CD4-positive, alpha-beta T cell treated with Interleukin-4 for 1 hour (primary cell): ENCODE measurements around the gene SRBD1.
A peak's percentile ranks its signal among the peaks of the same experiment; 100 is the strongest.

Experiments used
- DNase-seq, 2 donors: peaks; one replicate each; pipeline ENCODE4 v3.0.0-alpha.2; 2020 to 2022

SRBD1 gene, protein sequence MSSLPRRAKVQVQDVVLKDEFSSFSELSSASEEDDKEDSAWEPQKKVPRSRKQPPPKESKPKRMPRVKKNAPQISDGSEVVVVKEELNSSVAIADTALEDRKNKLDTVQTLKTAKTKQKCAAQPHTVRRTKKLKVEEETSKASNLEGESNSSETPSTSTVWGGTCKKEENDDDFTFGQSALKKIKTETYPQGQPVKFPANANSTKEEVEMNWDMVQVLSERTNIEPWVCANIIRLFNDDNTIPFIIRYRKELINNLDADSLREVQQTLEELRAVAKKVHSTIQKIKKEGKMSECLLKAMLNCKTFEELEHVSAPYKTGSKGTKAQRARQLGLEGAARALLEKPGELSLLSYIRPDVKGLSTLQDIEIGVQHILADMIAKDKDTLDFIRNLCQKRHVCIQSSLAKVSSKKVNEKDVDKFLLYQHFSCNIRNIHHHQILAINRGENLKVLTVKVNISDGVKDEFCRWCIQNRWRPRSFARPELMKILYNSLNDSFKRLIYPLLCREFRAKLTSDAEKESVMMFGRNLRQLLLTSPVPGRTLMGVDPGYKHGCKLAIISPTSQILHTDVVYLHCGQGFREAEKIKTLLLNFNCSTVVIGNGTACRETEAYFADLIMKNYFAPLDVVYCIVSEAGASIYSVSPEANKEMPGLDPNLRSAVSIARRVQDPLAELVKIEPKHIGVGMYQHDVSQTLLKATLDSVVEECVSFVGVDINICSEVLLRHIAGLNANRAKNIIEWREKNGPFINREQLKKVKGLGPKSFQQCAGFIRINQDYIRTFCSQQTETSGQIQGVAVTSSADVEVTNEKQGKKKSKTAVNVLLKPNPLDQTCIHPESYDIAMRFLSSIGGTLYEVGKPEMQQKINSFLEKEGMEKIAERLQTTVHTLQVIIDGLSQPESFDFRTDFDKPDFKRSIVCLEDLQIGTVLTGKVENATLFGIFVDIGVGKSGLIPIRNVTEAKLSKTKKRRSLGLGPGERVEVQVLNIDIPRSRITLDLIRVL

DNA sequence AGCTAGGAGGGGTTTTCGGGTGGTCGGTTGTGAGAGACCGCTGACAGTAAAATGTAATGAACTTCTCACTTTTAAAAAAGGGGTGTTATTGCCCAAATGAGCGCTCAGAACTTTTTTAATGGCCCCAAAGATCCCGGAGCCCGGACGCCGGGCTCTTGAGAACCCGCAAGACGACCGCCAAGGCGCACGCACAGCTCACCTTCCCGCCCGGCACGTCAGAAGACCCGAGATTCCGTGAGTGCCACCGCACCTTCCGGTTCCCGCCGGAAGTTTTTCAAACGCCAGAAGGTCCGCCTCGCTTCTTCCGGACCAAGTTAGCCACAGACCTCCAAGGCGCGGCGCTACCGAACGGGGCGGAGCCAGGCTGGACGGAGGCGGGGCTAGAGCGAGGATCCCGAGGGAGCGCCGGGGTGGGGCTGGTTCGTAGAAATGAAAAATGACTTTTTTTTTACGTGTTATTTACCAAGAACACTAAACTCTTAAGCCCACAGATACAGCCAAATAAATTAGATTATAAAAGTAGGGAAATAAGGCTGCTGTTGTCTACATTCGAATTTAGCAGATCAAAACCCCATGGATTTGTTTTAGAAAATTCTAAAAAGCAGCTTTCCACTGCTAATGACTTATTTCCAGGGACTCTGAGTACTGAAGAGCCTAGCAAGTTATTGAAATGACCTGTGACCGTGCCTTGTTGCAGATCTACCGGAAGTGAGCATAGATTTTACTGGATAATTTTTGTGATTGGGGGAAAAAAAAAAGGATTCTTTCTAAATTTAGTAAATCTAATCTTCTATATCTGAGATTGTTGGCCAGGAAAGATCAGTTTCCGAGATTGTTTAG is at the start of gene SRBD1:
TSS of gene SRBD1 (minus strand) at position 248 of the 840 bp plus-strand sequence. CDS start 5,826 bp downstream, outside the sequence.
- DNase-seq, result peak; percentile 88 to 91

DNA sequence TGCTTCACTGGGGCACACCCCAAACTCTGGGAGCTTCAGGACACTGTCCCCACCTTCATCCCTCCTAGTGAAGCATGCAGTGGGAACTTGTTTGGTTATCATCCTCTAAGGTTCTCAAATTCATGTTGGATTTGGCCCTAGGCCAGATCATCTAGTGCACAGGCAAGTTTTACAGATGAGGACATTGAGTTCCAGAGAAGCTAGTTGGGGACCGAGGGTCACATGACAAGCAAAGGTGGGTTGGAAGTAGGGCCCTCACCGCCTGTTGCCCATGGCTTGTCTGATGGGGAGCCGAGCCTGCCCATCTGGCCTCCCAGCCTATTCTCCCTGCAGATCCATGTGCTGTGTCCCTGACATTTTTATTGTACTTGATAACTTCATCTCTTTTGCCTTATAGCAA is 43.2 kb upstream of the SRBD1 start:
- DNase-seq, result no peak

DNA sequence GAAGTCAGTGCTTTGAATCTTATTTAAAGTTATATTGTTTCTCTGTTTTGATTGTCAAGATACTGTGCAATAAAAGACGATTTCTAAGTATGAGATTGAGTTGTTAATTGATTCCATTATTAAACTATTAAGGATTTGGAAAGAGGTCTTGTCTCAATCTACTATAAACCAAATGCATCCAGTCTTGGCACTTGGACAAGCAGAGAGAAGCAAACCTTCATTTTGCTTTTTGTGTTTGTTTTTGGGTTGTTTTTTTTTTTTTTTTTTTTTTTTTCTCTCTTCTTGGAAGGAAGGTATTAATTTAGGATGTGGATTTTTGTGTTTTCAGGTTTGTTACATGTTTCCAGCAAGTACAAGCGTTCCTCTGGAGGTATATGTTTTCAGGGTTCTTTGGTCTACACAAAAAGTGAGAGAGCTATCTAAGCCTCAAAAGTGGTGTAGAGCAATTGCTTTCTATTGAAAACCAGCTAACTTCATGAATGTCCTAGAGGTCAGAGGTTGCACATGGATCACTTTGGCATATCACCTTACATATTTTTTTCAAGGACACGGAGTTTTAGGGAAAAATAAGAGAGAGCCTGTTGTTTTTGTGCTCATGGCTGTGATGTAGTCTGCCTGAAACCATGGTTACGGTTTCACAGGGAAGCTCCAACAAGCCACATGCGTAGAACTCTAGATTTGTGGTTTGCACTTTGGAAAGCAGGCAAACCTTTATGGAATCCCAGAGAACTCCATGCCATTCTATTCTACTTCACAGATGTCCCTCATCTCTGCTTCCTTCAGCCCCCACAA is 42.3 kb upstream of the SRBD1 start:
- DNase-seq, result no peak

DNA sequence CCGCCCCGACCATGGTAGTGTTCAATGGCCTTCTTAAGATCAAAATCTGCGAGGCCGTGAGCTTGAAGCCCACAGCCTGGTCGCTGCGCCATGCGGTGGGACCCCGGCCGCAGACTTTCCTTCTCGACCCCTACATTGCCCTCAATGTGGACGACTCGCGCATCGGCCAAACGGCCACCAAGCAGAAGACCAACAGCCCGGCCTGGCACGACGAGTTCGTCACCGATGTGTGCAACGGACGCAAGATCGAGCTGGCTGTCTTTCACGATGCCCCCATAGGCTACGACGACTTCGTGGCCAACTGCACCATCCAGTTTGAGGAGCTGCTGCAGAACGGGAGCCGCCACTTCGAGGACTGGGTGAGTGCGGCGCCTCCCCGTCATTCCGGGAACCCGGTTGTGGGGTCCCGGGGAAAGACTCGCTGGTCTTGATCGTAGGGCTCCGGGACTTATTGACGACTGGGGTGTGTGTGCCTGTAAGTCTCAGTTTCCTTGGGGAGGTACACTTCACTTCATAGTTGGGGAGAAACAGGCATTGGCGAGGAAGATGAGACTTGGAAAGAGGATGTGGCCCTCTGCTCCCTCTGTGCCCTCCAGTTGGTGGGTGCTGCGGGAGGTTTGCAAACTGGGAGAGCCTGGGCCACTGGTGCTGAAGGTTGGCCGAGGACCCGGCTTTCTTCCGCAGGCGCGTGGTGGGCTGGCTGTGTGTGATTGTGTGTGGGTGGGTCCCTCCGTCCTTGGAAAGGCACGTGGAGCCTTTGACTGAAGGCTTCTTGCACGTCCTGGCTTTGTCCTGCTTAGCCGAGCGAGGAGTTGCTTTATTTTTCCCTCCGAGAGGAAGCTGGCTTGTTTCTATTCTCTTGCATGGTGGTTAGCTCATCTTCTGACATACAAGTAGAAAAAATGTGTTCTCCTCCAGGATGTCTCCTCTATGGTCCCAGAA is 41.3 kb upstream of the SRBD1 start:
- peak; percentile 18 to 20 for DNase-seq

DNA sequence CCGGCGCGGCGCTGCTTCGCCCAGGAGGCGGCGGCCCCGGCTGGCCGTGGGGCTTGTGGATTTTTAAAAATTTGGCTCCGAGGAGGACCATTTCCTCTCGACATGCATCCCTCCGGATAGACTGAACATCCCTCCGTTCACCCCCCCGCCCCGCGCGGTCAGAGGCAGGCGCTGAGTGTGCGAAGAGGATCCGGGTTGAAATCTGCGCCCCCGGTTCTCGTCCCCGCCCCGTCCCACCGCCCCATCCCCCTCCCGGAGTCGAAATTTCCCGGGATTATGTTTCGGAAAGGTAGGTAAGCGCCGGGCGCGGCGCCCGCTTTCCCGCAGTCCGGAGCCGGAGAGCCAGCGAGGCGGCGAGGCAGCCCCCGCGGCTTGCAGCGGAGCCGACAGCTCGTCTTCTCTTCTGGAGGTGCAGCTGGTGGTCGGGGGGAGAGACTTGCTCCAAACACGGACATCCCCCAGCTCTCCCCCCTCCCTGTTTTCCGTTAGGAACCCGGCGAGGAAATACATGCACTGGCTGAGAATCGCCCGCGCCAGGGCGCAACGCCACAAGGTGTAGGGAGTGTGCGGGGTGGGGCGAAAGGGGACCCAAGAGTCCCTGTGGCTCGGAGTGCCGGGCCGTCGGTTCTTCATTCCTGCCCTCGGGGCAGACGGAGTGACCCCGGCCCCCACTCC is 40.5 kb upstream of the SRBD1 start, which contains the start of gene PRKCE:
TSS of gene PRKCE (plus strand) at position 261 of the 675 bp plus-strand sequence.
- peak; percentile 16 to 46 for DNase-seq

DNA sequence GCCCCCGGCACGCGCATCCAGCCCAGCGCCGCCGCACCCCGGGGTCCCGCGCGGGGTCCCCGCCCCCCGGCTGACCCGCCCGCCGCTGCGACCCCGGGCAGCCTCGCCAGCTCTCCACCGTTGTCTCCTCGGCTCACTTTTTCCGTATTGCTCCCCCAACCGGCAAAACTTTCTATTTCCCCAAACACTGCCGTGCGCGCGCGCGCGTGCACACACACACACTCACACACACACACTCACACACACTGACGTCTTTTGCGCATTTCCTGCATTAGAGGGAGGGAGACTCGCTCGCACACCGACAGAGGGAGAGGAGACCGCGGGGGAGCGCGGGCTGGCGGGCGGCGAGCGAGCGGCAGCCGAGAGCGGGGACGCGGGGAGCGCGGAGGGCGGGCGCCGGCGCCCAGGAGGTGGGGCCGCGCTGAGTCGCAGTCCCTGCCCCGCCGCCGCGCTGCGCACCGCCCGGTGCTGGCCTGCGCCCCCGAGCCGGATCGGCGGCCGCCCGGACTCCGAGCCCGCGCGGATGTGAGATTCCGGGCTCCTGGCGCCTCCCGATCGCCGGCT is 39.9 kb upstream of the SRBD1 start:
- peak; percentile 96 to 97 for DNase-seq

DNA sequence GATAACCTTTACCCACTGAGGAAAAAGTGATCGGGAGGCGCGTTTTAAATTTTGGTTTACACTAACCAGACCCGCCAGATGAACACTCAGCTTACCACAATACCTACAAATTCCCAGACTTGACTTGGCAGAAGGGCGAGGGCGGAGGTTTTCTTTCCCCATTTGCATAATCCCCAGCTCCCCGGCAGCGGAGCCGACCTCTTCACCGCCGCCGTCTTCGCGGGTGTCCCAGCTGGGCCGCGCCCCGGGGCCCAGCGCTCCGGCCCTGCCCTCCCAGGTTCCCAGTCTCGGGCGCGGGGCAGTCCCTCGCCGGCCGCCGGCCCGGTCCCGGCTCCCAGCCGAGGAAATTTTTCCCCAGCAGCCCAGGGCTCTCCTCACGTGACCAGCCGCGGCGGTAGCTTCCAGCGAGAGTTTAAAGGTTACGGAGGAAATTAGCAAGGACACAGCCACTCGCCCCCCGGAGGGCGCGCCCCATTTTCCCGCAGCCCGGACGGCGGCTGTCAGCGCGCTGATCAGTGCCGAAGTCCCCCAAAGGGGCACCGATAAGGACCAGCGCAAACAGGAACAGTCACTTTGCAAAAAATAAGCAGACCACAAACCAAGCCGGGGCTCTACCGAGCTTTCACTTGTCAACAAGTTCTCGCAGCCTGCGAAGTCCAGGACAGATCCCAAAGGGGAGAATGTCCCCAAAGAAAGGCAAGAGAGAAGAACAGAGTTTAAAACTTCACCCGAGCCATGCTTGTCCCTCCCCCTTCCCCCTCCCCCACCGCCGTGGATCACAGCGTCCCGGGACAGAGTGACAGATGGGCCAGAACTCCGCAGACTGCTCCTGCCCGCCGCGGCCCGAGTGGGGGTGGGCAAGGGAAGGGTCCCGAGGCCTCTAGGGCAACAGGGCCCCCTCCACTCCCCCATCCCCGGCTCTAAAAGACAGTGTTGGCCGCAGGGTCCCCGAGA is 39.1 kb upstream of the SRBD1 start:
- DNase-seq, result peak; percentile 38 to 60

DNA sequence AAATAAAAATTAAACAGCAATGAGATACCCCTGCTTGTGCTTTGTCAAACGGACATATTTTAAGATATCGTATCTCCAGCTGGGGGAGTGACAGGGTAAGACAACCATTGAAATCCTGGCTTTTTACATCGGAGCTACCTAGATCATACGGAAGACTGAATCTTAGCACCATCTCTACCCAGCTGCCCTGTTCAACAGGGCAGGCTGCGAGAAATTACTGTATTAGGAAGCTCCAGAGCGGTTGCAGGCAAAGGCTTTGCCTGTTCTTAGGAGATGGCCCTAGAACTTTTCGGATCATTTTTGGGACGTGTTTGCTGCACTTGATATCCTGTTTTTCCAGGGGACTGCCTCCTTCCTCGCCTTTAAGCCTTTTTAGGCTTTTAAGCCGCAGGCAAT is 38.4 kb upstream of the SRBD1 start:
- DNase-seq, result no peak

DNA sequence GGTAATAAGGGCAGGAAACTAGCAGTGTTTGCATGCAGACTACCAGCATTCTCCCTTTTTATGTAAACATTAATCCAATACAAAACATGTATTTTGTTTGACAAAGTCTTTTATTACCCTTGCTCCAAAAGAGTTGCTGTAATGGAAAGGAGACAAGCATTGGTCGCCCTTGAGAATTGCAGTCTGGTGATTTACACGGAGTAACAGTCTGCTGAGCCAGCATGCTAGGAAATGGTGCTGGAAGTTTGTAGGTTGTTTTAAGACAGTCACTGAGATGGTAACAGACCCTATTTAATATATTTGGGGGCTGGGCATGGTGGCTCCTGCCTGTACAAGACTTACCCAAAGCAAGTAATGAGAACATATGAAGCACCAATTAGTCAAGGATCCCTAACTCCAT is 37.6 kb upstream of the SRBD1 start:
- no peak for DNase-seq

DNA sequence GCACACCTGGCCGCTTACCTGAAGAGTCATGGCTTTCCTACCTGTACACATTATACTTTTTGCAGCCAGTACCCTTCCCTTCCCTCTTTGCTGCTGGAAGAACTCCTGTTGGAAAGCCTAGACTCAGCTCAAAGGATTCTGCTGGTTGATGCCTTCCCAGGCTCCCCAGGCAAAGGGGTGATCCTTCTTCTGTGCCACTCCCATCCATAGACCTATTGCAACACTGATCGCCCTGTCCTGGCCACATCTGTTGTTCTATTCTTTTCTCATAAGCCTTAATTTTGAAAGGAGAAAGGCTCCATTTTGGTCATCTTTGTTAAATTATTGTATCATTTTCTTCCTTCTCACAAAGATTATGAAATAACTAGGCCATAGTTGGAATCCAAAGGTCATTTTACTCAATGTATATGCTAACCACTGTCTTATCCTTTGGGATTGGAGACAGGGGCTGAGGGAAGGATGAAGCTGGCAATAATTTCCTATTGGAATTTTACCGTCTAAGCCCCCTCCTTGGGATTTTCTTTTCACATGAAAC is 37.0 kb upstream of the SRBD1 start:
- DNase-seq, result no peak

DNA sequence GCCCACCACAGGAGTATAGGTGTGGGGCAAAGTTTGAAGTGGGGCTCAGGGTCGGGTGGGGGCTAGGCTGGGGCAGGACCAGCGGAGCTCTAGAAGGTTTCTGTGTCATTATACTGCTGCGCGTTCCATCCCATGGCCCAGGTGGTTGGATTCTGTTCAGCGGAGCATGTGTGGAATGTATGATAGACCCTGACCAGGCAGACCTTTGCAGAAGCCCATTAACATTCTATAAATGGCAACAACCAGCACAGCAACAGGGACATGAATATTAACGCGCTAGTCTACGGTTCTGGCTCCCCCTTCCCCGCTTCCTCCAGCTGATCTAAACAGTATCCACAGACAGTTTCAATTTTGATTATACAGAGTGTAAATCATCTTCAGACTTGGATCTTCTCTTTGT is 36.3 kb upstream of the SRBD1 start:
- no peak for DNase-seq

DNA sequence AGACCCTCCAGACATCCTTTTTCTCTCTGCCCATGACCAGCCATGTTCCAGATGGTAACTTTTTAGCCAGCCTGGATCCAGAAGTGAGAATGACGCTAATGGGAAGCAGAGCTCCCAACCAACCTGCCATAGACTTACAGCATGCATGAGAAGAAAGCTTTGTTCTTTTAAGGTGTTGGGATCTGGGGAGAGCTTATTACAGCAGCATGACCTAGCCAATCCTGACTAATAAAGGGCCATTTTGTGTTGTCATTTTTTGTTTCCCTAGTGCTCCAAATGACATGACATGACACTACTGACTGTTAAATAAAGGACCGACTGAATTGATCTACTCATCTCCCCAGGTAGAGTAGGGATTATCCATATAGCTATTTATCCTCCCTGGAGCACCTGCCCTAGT is 35.2 kb upstream of the SRBD1 start:
- no peak for DNase-seq

DNA sequence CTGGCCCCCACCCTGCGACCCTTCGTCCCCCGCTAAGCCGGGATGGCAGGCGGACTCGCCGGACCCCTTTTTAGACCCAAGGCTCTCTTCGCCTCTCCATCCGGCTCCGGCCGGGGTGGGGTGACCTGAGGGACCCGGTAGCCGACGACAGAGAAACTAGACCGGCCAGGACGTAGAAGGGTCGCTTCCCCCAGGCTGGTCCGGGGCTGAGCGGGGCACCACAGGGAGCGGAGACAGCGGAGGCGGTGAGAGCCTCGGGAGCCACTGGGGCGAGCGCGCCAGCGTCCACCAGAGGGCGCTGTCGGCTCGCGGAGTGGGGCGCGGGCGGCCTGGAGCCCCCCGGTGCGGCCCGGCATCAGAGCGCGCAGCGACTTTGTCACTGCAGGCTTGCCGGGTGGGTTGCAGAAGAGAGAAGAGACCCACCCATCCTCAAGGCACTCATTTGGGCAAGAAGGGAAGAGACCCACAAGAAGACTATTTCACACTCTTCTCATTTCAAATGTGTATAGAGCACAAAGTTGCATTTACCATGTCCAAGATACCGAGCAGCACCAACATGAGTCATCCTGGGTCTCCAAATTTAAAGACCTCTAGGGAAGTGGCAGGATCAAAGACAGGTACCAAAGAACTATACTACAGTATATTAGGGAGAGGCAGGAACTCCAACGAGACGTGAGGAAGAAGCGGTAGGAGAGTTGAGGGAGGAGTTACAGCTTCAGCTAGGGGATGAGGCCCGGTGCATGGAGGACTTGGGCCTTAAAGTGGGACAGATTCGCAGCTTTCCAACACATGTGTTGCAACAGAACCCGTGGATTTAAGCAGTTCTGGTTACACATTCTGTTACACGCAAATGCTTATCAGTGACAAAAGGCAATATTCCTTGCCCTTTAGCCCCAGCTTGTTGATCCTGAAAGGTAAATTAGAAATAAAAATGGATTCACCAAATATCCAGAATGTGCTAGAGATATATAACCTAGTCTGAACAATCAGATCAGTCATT is 32.8 kb upstream of the SRBD1 start:
- peak; percentile 69 to 70 for DNase-seq

DNA sequence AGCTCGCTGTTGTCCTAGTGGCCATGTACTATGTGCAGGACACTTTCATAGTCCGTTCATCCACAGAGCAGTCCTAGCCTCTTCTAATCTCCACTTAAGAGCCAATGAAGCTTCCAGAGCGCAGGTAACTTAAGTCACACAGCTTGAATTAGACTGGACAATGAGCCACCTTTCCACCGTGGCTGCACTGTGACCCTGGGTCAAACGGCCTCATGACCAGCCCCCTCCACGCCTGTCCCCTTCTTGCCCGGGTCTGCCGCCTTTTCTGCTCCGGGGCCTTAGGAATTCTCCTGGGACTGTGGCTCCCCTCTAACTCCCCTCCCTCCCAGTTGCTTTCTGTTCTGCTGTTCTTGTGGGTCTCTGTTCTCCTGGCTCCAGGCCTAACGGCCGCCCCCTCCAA is 32.0 kb upstream of the SRBD1 start:
- no peak for DNase-seq

DNA sequence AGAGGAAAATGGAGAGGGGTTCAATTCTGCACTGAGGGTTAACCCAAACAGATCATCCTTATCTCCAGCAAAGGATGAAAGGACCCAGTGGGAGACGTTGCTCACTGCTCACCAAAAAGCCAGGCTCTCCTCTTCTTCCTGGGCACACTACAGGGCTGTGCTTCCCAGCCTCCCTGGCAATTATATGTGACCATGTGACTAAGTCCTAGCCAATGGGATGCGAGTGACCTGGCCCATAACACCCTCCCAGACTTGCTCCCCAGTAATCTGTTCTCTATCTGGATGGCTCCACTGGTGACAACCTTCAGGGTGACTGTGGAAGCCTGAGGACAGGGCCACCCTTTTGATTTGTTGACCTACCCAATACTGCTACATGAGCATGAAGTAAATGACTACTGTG is 29.5 kb upstream of the SRBD1 start:
- DNase-seq, result no peak

DNA sequence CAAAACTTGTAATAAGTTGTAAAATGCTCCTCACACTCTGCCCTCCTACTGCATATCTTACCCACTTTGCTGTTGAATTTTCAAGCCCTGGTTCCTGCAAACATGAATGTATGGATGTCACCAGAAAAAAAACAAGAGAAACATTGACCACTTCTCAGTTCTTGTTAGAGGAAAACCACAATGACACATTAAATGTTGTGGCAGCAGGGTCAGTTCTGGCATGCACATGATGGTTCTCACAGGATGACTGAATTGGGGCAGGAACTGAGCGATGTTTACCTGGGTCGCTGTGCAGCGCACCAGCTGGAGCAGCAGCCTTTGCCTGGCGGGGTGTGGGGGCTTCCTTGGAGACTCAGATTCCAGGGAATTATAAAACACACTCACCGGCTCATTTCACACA is 26.4 kb upstream of the SRBD1 start:
- DNase-seq, result peak in 1 of 2 donors; percentile 21

DNA sequence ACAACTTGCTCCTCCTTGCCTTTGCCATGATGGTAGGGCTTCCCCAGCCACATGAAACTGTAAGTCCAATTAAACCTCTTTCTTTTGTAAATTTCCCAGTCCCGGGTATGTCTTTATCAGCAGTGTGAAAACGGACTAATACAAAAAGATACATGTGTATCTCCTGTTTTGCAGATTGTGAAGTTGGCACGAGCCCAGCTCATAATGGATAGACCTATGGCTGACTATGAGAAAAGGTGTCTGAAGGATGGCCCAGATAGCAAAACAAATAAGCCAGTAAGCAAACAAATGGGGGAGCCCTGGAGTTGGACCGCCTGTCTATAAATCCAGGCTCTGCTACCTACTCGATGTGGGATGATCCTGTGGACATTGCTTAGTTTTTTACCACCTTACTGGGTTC is 24.9 kb upstream of the SRBD1 start:
- DNase-seq, result no peak
